K562 (cell line): ENCODE measurements around the gene HEXD. TPM values are rescaled to one million over a fixed set of nuclear protein-coding genes. Genes with fewer than 3 reads are reported as not detected.

Source experiments
- ATF1 ChIP-seq, 2 experiments: fragments of 450-650 bp in 1 of 2; IDR thresholded peaks; 2 replicates each; pipeline ENCODE4 v1.6.1; 2016; ENCODE audit warnings: missing compliant biosample characterization in 1 of 2, missing genetic modification characterization in 1 of 2
- CBFB ChIP-seq: sonication (generic); formaldehyde crosslinking; IDR thresholded peaks from 2 replicates; pipeline ENCODE4 v1.4.0; 2020; ENCODE audit warnings: mild to moderate bottlenecking, missing genetic modification reagents
- E2F6 ChIP-seq, 2 experiments: IDR thresholded peaks; 2 replicates each; pipeline ENCODE4 v1.6.1; 2011; ENCODE audit warnings: borderline replicate concordance in 1 of 2, control low read depth in 1 of 2, low read depth in 1 of 2, low read length in 1 of 2, mild to moderate bottlenecking in 1 of 2, mixed read lengths in 1 of 2, moderate library complexity in 1 of 2; ENCODE audit not compliant: insufficient read depth in 1 of 2, insufficient read length in 1 of 2, poor library complexity in 1 of 2, severe bottlenecking in 1 of 2; ENCODE audit errors: extremely low read depth in 1 of 2
- EP400 ChIP-seq: fragments of 450-650 bp; IDR thresholded peaks from 2 replicates; pipeline ENCODE4 v1.6.1; 2017; ENCODE audit warnings: antibody characterized with exemption, mild to moderate bottlenecking, moderate library complexity
- EWSR1 ChIP-seq: fragments of 450-650 bp; IDR thresholded peaks from 2 replicates; pipeline ENCODE4 v1.6.1; 2018; ENCODE audit warnings: borderline replicate concordance, mild to moderate bottlenecking, low read depth, moderate library complexity; ENCODE audit not compliant: partially characterized antibody
- KLF6 ChIP-seq: fragments of 250-450 bp; sonication (Bioruptor Pico); IDR thresholded peaks from 2 replicates; pipeline ENCODE4 v1.4.0; 2020; ENCODE audit warnings: mild to moderate bottlenecking, moderate library complexity, borderline replicate concordance
- MAZ ChIP-seq, 2 experiments: fragments of 450-650 bp in 1 of 2; sonication (generic) in 1 of 2; formaldehyde crosslinking; IDR thresholded peaks in 1 of 2; conservative IDR thresholded peaks in 1 of 2; 2 replicates each; pipeline versions ENCODE4 v1.4.0 to v1.5.0; 2020; ENCODE audit warnings: mild to moderate bottlenecking in 1 of 2, missing genetic modification reagents in 1 of 2
- NFYB ChIP-seq: IDR thresholded peaks from 2 replicates; pipeline ENCODE4 v1.6.1; 2011; ENCODE audit warnings: mild to moderate bottlenecking, moderate library complexity; ENCODE audit not compliant: insufficient read length; ENCODE audit errors: extremely low read depth
- NR2C2 ChIP-seq, 2 experiments: fragments of 200-800 bp in 1 of 2; sonication (Bioruptor generic) in 1 of 2; sonication (generic) in 1 of 2; formaldehyde crosslinking in 1 of 2; IDR thresholded peaks; 2 replicates each; pipeline versions ENCODE4 v1.6.1 to v1.8.0; 2016 to 2022; ENCODE audit warnings: mild to moderate bottlenecking in 1 of 2, missing compliant biosample characterization in 1 of 2, missing genetic modification characterization in 1 of 2, missing genetic modification reagents in 1 of 2
- POLR2G ChIP-seq: fragments of 200-400 bp; formaldehyde crosslinking; IDR thresholded peaks from 2 replicates; pipeline ENCODE4 v1.6.1; 2017; ENCODE audit warnings: low read depth, mild to moderate bottlenecking, antibody characterized with exemption, low read length, moderate library complexity
- RUNX1 ChIP-seq: sonication (generic); IDR thresholded peaks from 2 replicates; pipeline ENCODE4 v1.6.1; 2016; ENCODE audit warnings: antibody characterized with exemption, low read depth
- SETDB1 ChIP-seq: IDR thresholded peaks from one replicate; pipeline ENCODE4 v1.6.1; 2012; ENCODE audit warnings: low read length, control low read depth, inconsistent platforms
- THAP12 ChIP-seq: fragments of 250-450 bp; sonication (Bioruptor Pico); IDR thresholded peaks from 2 replicates; pipeline ENCODE4 v1.9.0; 2021; ENCODE audit warnings: mild to moderate bottlenecking, inconsistent platforms
- ZBTB12 ChIP-seq: fragments of 250-450 bp; sonication (Bioruptor Pico); IDR thresholded peaks from 2 replicates; pipeline ENCODE4 v1.4.0; 2020
- ZNF121 ChIP-seq: sonication (generic); formaldehyde crosslinking; conservative IDR thresholded peaks from 2 replicates; pipeline ENCODE4 v1.8.0; 2022; ENCODE audit warnings: missing genetic modification reagents
- polyA plus RNA-seq, 8 experiments: library from polyadenylated mRNA; depleted of rRNA in 4 of 8; stranded (reverse) in 5 of 8; unstranded in 3 of 8; fragments of >200 nt; fragmentation: Nextera tagmentation in 2 of 8; fragmentation: Illumina TruSeq in 1 of 8; extraction: Ambion mirVana in 2 of 8; extraction: Trizol in 1 of 8; gene quantifications; 2 replicates each; pipeline versions ENCODE4 v1.2.1 to v1.2.3, GENCODE V29; 2011 to 2014; ENCODE audit warnings: inconsistent platforms in 1 of 8, missing spikeins in 1 of 8
- total RNA-seq, 7 experiments: library from RNA; depleted of rRNA in 6 of 7; stranded (reverse); fragments of >200 nt in 6 of 7; fragmentation: Illumina TruSeq in 2 of 7; extraction: Trizol in 2 of 7; gene quantifications; 2 replicates each; pipeline versions ENCODE4 v1.2.1 to v1.2.3, GENCODE V29; 2011 to 2021; ENCODE audit warnings: low replicate concordance in 1 of 7
- TF ChIP-seq, protein P1 (sequence below): fragments of 150-350 bp; conservative IDR thresholded peaks from 2 replicates; pipeline ENCODE4 v1.6.1; 2014; ENCODE audit warnings: low read length

Gene HEXD
- total and polyA plus RNA-seq, 9 of the 15 experiments (the other 6 are each of a cell fraction or from before 2014, with no cell fraction given): 1.0 to 25.3 (median 10.0) TPM

DNA sequence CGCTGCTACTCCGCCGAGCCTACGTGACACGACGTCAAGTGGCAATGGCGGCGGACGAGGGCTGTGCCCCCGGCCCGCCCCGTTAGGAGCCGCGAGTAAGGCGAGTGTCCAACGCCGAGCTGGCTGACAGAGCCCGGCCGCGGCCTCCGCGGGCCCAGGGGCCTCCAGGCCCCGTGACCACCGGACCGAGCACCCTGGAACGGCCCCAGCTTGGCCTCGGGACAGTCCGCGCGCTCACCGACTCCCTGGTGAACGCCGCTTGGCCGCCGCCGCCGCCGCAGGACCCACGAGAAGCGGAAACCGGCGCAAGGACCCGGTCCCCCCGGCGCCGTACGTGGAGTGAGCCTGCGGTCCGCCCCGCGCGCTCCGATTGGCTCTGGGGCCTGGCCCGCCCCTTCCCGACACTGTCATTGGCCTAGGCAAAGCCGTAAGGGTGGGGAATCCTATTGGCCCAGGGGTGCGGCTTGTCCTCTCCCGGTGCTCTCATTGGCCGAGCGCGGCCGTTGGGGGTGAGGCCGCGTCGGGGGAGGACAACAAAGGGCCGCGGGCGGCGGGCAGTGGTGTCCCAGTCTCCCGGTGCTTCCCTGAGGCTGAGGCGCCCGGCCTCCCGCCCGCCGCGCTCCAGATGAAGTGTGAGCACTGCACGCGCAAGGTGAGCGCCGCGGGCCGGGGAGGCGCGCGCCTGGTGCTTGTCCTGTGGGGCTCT is 40.2 kb downstream of the HEXD start, which contains the start of gene NARF (continued):
- TF ChIP-seq EP400: peak; percentile 97
- peak; percentile 88; the same call in 1 of the 2 replicates for TF ChIP-seq THAP12 (CRISPR knock-in tag)
- 0 out of 2 replicates have a peak, but pooled peaks have one; percentile 40 for TF ChIP-seq ZBTB12 (CRISPR knock-in tag)
- TF ChIP-seq KLF6 (CRISPR knock-in tag): peak; percentile 74; the same call in 1 of the 2 replicates
- TF ChIP-seq CBFB (CRISPR knock-in tag): peak; percentile 73; the same call in 1 of the 2 replicates
- TF ChIP-seq ATF1 (CRISPR knock-in tag; IDR thresholded peaks at IDR 0.05): no peak
- TF ChIP-seq ATF1 (tag; IDR thresholded peaks at IDR 0.05): peak; percentile 97
- TF ChIP-seq NR2C2 (CRISPR knock-in tag; IDR thresholded peaks at IDR 0.05): no peak
- TF ChIP-seq NR2C2 (tag; IDR thresholded peaks at IDR 0.05): peak; percentile 77; the same call in 1 of the 2 replicates
- peak; percentile 97 for TF ChIP-seq NFYB
- TF ChIP-seq E2F6 (IDR thresholded peaks at IDR 0.05; ENCODE audit: borderline replicate concordance in 1 of 2, extremely low read depth in 1 of 2, insufficient read depth in 1 of 2, insufficient read length in 1 of 2, low read depth in 1 of 2, low read length in 1 of 2, poor library complexity in 1 of 2, severe bottlenecking in 1 of 2): peak; percentile 64 to 69
- TF ChIP-seq, protein P1, sequence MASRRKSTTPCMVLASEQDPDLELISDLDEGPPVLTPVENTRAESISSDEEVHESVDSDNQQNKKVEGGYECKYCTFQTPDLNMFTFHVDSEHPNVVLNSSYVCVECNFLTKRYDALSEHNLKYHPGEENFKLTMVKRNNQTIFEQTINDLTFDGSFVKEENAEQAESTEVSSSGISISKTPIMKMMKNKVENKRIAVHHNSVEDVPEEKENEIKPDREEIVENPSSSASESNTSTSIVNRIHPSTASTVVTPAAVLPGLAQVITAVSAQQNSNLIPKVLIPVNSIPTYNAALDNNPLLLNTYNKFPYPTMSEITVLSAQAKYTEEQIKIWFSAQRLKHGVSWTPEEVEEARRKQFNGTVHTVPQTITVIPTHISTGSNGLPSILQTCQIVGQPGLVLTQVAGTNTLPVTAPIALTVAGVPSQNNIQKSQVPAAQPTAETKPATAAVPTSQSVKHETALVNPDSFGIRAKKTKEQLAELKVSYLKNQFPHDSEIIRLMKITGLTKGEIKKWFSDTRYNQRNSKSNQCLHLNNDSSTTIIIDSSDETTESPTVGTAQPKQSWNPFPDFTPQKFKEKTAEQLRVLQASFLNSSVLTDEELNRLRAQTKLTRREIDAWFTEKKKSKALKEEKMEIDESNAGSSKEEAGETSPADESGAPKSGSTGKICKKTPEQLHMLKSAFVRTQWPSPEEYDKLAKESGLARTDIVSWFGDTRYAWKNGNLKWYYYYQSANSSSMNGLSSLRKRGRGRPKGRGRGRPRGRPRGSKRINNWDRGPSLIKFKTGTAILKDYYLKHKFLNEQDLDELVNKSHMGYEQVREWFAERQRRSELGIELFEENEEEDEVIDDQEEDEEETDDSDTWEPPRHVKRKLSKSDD: no peak
- no peak for TF ChIP-seq ZNF121
- TF ChIP-seq RUNX1: no peak
- peak; percentile 75 to 84 for TF ChIP-seq MAZ (CRISPR knock-in tag; conservative IDR thresholded peaks at IDR 0.05 in 1 of 2, IDR thresholded peaks at IDR 0.05 in 1 of 2)
- TF ChIP-seq POLR2G: peak; percentile 99
- TF ChIP-seq SETDB1: peak; percentile 39
- no peak for TF ChIP-seq EWSR1
